Measurements from ENCODE around the gene RMND1.

DNA sequence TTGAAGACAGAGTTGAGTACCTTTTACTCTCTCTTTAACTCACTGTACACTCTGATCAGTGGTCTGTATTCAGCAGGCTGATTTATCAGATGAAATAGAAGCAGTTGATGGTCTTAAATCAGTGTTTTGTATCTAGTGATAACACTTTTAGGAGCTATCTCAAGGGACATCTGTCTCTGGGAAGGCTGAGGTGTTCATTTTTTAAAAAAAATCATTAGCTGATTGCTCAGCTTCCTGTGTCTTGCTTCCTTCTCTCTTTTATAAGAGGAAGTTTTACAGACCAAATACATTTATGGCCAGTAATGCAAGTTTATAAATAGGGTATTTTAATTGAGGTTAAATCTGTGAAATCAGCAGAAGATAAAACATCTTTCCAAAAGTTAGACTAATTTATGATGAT, 29.9 kb upstream of the RMND1 start:
- TF ChIP-seq RAD21 (conservative IDR thresholded peaks at IDR 0.05) (no peak), EP300 (conservative IDR thresholded peaks at IDR 0.05; ENCODE audit: poor library complexity, severe bottlenecking) (no peak), EZH2 (IDR thresholded peaks at IDR 0.05; ENCODE audit: borderline replicate concordance, insufficient read depth, low read length, poor library complexity, severe bottlenecking) (no peak), CTCF (IDR thresholded peaks at IDR 0.05; ENCODE audit: poor library complexity, severe bottlenecking) (no peak)
